IMR-90 (cell line): ENCODE measurements around the gene THPO.
A peak's percentile ranks its signal among the peaks of the same experiment; 100 is the strongest.

Source experiments
- BHLHE40 ChIP-seq: fragments of 150-350 bp; IDR thresholded peaks from 2 replicates; pipeline ENCODE4 v1.6.1; 2016; ENCODE audit warnings: mild to moderate bottlenecking, low read depth, low read length
- CEBPB ChIP-seq: IDR thresholded peaks from 2 replicates; pipeline ENCODE4 v1.6.1; 2012; ENCODE audit warnings: low read depth, low read length, improper control_type of control experiment
- CHD1 ChIP-seq: IDR thresholded peaks from 2 replicates; pipeline ENCODE4 v1.6.1; 2012; ENCODE audit warnings: low read depth, low read length, improper control_type of control experiment
- FOS ChIP-seq: fragments of 150-350 bp; IDR thresholded peaks from 2 replicates; pipeline ENCODE4 v1.6.1; 2016; ENCODE audit warnings: low read depth, low read length
- MAFK ChIP-seq: IDR thresholded peaks from 2 replicates; pipeline ENCODE4 v1.6.1; 2012; ENCODE audit warnings: low read depth, low read length, improper control_type of control experiment
- MAZ ChIP-seq: IDR thresholded peaks from 2 replicates; pipeline ENCODE4 v1.6.1; 2012; ENCODE audit warnings: low read depth, mild to moderate bottlenecking, low read length, improper control_type of control experiment, moderate library complexity, borderline replicate concordance
- MXI1 ChIP-seq: IDR thresholded peaks from 2 replicates; pipeline ENCODE4 v1.6.1; 2012; ENCODE audit warnings: low read depth, mild to moderate bottlenecking, low read length, moderate library complexity, borderline replicate concordance
- POLR2A ChIP-seq: IDR thresholded peaks from 2 replicates; pipeline ENCODE4 v1.6.1; 2012; ENCODE audit warnings: mild to moderate bottlenecking, low read depth, low read length
- RAD21 ChIP-seq: IDR thresholded peaks from 2 replicates; pipeline ENCODE4 v1.6.1; 2012; ENCODE audit warnings: low read length, improper control_type of control experiment
- RFX5 ChIP-seq: IDR thresholded peaks from 2 replicates; pipeline ENCODE4 v1.8.0; 2012; ENCODE audit warnings: low read depth, mild to moderate bottlenecking, low read length, moderate library complexity
- TF ChIP-seq, protein P1 (sequence below): conservative IDR thresholded peaks from 2 replicates; pipeline ENCODE4 v1.5.1; 2012; ENCODE audit warnings: mild to moderate bottlenecking, low read depth, low read length, improper control_type of control experiment
- TF ChIP-seq, protein P2 (sequence below): fragments of 150-350 bp; IDR thresholded peaks from 2 replicates; pipeline ENCODE4 v1.6.1; 2016; ENCODE audit warnings: low read depth, mild to moderate bottlenecking, low read length, moderate library complexity, borderline replicate concordance
- TF ChIP-seq, protein P3 (sequence below): fragments of 150-350 bp; IDR thresholded peaks from 2 replicates; pipeline ENCODE4 v1.6.1; 2017; ENCODE audit warnings: mild to moderate bottlenecking, antibody characterized with exemption, low read length, low read depth

DNA sequence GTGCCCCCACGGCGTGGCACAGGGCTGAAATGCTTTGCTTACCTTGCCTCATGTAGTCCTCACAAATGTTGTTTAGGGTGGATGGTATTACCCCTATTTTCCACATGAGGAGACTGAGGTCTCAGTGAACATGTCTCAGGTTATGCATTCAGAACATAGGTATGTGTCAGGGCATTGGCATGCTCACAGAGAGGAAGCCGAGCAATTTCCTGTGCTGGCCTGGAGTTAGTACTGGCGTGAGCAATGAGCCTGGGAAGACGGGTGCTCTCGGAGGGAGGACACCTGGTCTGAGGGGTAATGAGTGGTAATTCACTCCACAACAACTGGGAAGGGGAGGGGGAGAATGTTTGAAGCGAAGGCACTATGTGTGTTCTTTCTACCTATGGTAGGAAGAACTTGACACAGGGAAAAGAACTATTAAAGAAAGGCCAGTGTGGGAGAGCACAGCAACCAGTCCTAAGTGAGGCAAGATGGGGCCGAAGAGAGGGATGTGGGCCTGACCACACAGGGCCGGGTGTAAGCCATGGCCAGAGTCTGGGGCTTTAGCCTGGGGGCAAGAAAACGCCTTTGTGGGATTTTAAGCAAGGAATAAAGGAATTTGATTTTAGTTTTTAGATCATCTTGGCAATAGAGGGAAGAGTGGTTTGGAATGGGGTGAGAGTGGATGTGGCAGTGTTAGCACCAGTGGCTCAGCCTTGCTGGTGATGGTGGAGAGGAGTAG, 45.5 kb downstream of the THPO start:
- TF ChIP-seq, protein P1, sequence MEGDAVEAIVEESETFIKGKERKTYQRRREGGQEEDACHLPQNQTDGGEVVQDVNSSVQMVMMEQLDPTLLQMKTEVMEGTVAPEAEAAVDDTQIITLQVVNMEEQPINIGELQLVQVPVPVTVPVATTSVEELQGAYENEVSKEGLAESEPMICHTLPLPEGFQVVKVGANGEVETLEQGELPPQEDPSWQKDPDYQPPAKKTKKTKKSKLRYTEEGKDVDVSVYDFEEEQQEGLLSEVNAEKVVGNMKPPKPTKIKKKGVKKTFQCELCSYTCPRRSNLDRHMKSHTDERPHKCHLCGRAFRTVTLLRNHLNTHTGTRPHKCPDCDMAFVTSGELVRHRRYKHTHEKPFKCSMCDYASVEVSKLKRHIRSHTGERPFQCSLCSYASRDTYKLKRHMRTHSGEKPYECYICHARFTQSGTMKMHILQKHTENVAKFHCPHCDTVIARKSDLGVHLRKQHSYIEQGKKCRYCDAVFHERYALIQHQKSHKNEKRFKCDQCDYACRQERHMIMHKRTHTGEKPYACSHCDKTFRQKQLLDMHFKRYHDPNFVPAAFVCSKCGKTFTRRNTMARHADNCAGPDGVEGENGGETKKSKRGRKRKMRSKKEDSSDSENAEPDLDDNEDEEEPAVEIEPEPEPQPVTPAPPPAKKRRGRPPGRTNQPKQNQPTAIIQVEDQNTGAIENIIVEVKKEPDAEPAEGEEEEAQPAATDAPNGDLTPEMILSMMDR = no peak
- TF ChIP-seq, protein P2, sequence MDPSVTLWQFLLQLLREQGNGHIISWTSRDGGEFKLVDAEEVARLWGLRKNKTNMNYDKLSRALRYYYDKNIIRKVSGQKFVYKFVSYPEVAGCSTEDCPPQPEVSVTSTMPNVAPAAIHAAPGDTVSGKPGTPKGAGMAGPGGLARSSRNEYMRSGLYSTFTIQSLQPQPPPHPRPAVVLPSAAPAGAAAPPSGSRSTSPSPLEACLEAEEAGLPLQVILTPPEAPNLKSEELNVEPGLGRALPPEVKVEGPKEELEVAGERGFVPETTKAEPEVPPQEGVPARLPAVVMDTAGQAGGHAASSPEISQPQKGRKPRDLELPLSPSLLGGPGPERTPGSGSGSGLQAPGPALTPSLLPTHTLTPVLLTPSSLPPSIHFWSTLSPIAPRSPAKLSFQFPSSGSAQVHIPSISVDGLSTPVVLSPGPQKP = no peak
- TF ChIP-seq POLR2A (peak; percentile 49; the same call in 1 of the 2 replicates), CHD1 (no peak), MXI1 (no peak), CEBPB (no peak; the same call in 1 of the 2 replicates), MAZ (peak; percentile 40; the same call in 1 of the 2 replicates), RAD21 (no peak; the same call in 1 of the 2 replicates), MAFK (no peak), BHLHE40 (no peak), RFX5 (no peak), FOS (peak; percentile 9; the same call in 1 of the 2 replicates)
- TF ChIP-seq, protein P3, sequence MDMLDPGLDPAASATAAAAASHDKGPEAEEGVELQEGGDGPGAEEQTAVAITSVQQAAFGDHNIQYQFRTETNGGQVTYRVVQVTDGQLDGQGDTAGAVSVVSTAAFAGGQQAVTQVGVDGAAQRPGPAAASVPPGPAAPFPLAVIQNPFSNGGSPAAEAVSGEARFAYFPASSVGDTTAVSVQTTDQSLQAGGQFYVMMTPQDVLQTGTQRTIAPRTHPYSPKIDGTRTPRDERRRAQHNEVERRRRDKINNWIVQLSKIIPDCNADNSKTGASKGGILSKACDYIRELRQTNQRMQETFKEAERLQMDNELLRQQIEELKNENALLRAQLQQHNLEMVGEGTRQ = no peak
